GM12801 (cell line): ENCODE measurements around the gene PITHD1.

Experiments
- TF ChIP-seq, protein P1 (sequence below): IDR thresholded peaks from one replicate; pipeline ENCODE4 v1.5.1; 2011; ENCODE audit warnings: control low read depth; ENCODE audit not compliant: insufficient read length; ENCODE audit errors: extremely low read depth

PITHD1 gene

DNA sequence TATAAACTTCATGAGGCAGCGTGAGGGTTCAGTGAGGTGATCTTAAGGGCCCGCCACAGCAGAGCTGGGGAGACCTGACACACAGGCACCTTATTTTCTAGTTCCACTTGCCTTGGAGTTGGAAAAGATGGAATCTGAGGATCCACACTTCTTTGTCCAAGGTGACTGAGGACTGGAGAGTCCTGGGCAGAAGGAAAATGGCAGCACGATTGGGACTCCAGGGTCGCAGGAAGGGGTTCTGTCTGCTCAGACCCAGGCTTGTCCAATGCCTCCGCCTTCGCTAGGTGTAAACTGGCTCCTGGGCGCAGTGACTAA lies 21.0 kb downstream of the PITHD1 start:
- TF ChIP-seq, protein P1, sequence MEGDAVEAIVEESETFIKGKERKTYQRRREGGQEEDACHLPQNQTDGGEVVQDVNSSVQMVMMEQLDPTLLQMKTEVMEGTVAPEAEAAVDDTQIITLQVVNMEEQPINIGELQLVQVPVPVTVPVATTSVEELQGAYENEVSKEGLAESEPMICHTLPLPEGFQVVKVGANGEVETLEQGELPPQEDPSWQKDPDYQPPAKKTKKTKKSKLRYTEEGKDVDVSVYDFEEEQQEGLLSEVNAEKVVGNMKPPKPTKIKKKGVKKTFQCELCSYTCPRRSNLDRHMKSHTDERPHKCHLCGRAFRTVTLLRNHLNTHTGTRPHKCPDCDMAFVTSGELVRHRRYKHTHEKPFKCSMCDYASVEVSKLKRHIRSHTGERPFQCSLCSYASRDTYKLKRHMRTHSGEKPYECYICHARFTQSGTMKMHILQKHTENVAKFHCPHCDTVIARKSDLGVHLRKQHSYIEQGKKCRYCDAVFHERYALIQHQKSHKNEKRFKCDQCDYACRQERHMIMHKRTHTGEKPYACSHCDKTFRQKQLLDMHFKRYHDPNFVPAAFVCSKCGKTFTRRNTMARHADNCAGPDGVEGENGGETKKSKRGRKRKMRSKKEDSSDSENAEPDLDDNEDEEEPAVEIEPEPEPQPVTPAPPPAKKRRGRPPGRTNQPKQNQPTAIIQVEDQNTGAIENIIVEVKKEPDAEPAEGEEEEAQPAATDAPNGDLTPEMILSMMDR: no peak

DNA sequence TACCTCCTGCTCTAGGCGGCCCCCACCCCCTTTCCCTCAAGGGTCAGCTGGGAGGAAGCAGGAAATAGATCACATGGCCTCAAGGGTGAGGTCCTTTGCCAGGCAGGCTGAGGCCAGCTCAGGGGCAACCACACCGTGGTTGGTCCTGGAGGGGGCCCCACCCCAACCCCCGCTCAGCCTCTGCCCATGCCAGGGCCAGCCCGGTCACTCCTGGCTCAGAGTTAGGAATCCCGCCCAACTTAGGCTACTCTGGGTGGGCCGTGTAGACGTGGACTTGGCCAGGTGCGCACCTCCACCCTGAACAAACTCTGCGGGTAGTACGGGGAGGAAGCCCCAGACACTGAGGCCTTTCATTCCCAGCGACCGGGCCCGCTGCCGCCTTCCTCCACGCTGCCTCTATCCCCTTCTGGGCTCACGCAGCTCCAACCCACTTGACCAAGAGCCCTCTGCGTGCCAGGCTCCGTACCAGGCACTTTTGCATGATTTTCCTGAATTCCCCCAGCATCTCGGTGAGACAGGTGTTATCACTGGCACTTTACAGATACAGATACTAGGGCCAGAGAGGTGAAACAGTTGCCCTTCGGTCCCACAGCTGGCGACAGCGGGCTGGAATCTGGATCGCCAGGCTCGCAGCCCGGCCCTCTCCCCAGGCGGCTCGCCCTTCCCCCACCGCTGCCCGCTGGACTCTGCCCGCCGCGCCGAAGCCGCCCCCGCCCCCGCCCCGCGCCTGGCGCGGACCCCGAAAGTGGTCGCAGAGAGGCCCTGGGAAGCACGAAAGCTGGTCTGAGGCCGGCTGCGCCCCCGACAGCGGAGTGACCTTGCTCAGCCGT lies 21.6 kb downstream of the PITHD1 start:
- TF ChIP-seq, protein P1: no peak

DNA sequence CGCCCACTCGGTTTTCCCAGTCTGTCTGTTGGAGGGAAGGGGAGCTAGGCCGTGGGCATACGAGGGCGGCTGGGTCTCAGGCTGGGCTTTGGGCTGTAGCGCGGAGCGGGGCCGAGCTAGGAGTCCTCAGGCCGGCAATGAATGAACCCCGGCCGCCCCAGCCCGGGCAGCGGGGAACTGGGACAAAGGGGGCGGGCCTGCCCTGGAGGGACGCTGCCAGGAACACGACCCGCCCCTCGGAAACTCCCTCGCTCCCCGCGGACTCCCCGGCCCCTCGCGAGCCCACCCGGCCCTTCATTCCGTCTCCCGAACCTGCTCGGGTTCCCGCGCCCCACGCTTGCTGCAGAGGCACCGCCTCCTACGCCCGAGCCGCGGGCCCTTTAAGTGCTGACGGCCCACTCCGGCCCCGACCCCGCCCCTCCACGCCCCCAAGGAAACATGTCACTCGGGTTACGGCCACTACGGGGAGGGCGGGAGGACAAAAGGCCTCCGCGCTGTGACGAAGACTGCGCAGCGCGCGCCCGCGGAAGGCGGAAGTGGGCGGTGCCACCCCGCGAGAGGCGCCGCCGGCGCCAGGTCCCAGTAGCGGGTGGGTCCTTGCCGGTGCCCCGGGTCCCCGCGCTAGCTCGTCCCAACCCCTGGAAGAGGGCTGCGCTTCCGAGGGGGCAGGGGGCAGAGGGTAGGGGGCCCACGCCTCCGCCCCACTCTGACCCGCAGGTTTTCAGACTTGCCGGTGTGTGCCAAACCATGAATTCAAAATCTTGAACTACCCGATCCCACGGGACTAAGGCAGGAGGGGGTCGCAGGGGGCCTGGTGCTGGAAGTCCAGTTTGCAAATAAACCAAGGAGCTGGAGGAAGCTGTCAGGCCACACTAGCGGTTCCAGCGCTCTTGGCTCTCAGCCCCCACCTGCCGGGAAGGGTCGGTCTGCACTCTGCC lies 22.5 kb downstream of the PITHD1 start, which contains the start of gene GALE:
GALE (minus strand) TSS at position 355 of the 938 bp plus-strand sequence. CDS start 1,747 bp downstream, outside the sequence.
- TF ChIP-seq, protein P1: no peak

DNA sequence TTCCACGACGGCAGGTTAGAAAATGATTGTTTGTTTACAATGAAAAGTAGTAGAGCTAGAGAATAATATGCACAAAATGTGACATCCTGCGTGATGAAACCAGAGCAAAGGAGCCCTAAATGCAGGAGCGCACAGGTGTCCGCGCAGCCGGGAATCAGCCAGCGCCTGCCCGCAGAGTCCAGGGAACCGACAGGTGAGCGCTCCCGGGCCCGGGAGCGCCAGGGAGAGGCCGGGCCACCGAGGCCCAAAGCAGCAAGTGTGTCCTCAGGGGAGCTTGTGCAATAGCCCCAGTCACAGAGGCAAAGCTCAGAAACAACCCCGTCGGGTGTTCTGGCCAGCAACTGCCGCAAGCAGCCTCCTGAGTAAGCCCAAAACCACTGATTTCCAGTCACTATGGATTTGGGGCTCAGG lies 23.1 kb downstream of the PITHD1 start:
- TF ChIP-seq, protein P1: no peak

DNA sequence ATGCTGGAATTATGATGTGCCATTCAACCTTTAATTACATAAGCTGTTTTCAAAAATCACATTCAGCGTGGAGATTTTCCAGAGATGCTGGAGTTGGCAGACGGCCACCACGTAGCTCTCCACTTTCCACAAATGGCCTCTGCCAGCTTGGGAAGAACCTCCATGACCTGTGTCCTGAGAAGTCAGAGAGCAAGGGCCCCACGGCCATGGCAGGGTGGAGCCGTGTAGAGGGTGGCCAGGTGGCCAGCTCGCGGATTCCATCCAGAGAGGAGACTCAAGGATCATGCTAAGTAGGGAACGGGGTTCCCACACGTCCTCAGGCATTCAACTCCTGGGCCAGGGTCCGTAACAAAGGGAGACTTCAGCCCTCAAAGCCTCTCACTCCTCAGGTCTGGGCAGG lies 23.7 kb downstream of the PITHD1 start:
- TF ChIP-seq, protein P1: no peak

DNA sequence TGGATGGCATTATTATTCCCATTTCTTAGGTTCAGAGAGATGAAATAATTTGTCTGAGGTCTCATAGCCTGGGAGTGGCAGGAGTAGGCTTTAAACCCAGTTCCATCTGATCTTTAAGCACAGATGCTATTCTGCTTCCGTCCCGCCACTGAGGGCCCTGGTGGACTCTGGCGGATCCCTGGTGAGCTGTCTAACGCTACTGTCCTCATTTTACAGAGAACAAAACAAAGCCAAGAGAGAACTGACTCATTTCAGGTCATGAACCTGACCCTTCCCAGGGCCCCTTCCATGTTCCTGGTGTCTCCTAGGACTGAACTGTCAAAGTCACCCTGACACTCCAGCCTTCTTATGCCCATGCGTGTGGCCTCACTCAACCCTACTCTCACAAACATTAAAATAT lies 25.5 kb downstream of the PITHD1 start:
- TF ChIP-seq, protein P1: no peak

DNA sequence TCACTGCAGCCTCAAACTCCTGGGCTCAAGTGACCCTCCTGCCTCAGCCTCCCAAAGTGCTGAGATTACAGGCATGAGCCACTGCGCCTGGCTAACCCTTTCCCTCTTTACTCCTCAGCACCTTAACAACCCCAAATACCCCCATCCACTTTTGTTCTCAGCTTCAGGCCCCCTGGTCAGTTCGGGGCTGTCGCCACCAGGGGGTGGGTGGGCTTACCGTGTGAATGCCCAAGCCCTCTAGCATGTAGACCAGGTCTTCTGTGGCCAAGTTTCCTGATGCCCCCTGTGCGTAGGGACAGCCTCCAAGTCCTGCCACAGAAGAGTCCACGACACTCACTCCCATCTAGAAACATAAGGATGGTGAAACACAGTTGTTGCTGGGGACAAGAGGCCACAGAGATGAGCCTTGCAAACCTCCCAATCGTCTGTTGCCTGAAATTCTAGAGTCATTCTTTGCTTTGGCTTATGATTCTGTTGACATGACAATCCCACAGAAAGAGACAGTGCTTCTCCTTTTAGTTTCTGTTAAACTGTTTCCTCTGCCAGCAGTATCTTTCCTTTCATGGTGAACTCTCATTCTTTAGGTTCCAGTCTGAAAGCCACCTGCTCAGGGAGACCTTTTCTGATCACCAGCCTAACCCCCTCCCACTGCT lies 26.1 kb downstream of the PITHD1 start:
- TF ChIP-seq, protein P1: no peak
